GM21367 (cell line): ENCODE measurements around the gene RAI1.

ENCODE experiments used
- ATAC-seq: cut with Tn5 transposase; IDR thresholded peaks from one replicate; pipeline ENCODE4 v1.9.1; 2021; ENCODE audit not compliant: unreplicated experiment

Gene RAI1

DNA sequence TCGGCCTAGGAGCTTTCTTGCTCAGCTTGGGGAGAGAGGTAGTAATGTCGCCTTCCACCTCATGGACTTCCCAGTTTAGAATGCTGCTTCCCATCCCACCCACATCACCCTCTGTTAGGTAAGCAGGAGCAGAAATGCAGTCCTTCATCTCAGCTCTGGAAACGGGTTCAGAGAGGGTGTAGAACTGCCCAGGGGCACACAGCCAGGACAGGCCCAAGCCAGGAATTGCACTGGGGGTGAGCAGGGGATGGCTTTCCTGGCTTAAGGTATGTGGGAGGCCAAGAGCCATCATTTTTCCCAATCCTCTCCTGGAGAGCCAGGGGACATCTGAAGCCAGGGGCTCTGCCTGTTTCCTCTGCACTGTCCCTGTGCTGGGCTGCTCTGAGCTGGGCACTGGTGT, 33.6 kb downstream of the RAI1 start:
- ATAC-seq: no peak

DNA sequence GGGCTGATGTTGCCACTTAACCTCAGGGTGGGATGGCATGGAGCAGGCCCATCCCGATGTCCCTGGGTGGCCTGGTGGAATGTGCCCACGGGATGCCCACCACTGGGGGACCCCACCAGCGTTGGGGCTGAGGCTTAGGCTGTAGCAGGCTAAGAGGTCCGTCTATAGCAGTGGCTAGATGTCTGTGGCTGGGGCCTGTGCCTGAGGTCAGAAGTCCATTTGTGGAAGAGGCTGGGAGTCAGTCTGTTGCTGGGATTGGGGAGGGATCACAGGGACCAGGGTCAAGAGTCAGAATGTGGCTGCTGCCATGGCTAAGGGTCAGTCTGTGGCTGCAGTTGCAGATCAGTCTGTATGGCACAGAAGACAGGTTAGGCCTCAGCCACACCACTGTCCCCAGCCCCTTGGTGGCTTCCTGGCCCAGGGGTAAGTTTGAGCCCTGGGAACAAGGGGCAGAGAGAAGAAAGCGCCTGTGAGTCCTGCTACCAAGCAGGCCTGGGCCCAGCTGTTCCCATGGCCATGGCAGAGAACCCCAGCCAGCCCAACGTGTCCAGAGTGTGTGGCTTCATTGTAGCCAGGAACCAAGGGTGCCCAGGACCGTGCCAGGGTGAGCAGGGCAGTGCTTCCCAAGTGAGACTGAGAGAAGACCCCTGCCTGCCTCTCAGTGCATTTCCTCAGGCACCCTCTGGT, 35.7 kb downstream of the RAI1 start:
- ATAC-seq: no peak

DNA sequence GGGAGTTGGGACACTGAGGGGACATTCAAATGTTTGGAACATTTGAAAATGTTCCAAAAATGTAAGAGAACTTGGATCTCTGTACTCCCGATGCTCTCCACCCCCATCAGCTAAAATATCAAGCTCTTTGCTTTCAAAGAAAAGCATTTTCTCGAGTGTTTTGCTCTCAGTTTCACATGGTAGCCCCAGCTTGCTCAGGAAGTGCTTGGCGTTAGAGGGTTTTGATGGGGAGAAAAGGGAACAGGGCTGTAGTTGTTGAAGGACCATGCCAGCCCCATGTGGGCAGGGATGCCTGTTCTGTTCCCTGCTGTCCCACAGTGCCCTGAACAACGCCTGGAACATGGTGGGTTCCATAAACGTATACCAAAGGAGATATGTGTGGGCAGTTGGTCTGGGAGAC, 37.0 kb downstream of the RAI1 start:
- ATAC-seq: no peak

DNA sequence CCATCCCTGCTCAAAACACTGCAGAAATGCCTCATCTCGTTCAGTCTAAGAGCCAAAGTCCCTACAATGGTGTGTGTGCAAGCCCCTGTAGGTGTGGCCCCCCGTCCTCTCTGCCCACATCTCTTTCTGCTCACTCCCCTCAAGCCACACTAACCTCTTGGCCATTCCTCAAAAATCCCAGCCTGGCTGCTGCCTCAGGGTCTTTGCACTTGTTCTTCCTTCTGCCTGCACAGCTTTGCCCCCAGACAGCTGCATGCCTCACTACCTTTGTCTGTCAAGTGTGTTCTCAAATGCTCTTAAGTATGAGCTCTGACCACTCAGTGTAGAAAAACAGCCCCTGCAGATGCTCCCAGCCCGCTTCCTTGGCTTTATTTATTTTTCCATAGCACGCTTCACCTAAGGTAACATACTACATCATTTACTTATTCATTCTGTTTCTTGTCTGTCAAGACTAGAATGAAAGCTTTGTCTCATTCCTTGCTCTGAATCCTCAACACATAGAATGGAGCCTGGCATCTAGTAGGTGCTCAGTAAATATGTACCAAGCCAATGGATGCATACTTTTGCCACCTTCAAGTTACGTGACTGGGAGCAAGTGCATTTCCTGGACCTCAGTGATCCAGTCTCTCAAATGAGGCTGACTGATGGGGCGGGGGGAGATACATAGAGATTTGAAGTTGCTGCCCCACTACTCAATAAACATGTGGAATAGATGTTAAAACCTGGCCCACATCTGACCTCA, 38.1 kb downstream of the RAI1 start:
- no peak for ATAC-seq

DNA sequence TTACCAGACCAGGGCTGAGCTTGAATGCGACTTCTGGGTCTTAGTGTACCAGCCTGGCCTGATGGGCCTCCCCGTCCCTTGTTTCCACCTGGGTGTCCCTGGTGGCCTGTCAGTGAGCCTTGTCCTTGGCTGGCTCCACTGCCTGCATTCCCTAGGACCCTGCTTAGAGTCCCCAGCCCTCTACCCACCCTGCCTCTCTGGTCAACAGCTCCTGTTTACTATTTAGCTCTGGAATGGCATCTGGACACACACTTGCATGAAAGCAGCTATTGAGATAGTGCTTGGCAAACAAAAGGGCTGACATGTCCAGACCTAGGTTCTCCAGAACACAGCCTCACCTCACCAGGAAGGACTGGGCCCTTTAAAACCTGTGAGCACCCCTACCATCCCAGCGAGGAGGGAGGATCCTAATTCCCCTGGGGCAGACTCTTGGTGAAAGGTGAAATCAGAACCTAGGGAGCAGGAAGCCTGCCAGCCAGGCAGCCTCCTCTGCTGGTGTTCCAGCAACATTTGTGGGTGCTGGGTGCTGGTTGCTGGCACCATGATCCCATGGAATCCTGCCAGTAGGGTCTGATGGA, 38.8 kb downstream of the RAI1 start:
- no peak for ATAC-seq

DNA sequence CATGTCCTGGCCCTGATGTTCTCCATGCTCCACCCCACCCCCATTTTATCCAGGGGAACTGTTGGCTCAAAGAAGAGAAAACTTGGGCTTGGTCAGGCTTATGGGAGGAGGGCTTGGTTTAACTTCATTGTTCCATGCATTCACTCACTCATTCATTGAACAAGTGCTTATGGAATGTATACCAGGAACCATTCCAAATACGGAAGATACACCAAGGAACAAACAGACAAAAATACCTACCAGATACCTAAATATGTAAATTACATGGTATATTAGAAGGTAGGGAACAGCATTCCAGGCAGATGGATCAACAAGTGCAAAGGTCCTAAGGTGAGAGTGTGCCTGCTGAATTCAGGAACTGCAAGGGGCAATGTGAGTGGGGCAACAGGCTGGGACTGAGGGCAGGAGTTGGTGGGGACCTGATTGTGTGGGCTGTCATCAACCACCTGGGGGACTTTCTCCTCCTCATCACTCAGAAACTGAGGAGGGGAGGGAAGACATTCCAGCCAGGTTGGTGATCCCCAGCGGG, 39.9 kb downstream of the RAI1 start:
- no peak for ATAC-seq

DNA sequence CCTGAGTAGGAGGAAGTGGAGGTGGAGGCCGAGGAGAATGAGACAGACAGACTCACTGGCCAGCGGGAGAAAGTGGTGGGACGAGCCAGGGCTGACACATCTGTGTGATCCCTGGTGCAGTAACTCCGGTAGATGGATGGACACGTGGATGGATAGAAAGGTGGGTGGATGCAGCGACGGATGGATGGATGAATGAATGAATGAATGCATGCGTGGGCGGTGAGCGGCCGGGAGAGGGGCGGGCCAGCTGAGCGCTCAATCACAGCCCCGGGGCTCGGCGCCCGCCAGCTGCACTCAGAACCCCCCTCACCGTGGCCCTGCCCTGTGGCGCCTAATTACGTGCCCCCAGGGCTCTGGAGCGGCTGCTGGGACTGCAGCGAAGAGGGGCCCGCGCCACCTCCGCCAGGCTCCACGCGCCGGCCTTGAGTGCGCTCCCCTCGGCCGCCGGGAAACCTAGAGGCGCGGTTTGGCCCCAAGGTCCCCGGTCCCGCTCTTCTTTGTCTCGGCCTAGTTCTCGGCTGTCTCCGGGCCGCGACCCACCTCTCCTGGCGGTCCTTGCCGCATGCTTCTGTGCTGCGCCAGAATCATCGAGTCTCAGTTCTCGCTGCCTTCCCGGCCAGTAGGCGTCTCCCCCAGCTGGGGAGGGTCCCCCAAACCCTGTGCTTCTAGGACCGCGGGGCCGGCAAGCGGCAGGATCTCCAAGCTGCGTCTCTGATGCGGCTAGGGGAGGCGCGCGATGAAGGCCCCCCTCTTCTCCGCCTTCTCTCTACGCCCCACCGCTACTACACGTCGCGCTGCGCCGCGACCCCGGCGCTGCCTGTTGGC, 41.0 kb downstream of the RAI1 start:
- no peak for ATAC-seq

DNA sequence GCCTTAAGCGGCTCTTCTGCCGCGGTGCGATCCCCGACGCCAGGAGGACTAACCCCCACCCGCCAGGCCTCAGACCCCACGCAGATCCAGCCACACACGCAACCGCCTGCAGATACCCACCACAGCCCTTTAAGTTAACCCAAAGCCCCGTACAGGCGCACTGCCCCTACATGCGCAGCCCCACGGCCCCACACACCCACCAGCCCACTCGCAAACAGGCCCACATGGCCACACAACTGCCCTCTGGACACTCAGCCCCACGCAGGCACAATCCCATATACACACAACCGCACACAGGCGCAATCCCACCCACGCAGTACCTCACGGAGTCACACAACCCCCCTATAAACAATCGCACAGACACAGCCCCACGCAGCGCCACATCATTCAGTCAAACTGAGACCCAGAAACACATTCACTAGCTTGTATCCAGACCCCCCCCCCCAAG, 41.7 kb downstream of the RAI1 start:
- ATAC-seq: no peak

DNA sequence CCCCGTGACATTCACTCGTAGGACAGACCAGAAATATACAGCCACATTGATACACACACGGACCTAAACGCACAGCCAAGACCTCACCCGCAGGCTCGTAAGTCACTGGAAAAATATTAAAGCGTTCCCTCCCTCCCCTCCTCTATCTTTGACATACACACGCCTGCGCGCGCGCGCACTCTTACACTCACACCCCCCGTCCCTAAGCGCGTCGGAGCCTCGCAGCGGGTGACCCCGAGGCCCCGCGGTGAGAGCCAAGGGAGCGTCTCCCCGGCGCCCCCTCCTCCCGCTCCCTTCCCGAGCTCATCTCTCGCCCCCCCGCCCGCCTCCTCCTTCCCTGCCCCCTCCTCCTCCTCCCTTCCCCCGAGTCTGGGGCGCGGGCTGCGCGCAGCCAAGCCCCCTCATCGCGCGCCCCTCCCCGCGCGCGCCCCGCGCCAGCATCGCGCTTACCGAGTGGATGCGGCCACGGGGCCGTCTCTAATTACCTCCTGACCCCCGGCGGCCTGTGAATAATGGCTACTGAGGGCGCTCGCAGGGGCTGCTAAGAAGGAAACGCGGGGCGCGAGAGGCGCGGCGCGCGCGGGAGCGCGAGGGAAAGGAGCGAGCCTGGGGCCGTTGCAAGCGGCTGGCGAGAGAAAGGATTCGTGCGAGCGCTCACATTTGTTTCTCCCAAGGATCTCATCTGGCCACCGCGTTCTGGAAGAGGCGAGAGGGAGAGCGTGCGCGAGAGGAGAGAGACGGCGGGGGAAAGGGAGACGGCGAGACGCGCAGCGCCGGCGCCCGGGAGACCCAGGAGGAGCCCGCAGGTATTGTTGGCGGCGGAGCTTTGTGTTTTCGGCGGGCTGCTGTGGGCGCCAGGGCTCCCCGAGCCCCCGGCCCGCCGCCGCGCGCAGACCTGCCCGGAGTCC, 42.4 kb downstream of the RAI1 start:
- ATAC-seq: no peak

DNA sequence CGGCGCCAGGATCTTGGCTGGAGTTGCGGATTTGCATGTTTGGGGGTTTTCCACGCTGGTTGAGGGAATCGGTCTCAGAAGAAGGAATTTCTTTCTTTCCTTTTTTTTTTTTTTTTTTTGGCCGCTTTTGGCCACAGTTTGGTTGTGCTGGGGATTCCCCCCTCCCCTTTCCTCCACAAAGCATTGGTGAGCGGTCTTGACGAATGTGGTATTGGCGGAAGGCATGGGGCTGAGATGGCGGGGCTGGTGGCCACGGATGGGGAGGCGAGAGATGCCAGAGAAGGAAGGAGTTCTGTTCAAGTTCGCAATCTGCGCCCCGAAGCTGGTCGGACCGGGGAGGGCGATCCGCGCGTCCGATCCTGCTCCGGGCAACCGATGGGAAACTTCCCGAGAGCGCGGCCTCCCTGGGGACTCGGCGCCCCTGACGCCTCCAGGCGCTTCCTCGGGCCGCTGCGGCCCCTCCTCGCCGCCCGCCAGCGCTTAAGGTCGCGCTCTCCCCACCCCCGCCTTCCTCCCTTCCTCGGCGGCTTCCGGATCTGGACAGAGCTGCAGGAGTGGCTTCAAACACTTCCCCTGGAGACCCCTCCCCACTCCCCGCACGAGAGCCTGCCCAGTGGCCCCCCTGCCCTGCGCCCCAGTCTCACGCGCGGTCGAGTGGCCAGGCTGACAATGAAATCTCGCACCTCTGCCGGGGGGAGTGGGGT, 43.2 kb downstream of the RAI1 start:
- ATAC-seq: no peak

DNA sequence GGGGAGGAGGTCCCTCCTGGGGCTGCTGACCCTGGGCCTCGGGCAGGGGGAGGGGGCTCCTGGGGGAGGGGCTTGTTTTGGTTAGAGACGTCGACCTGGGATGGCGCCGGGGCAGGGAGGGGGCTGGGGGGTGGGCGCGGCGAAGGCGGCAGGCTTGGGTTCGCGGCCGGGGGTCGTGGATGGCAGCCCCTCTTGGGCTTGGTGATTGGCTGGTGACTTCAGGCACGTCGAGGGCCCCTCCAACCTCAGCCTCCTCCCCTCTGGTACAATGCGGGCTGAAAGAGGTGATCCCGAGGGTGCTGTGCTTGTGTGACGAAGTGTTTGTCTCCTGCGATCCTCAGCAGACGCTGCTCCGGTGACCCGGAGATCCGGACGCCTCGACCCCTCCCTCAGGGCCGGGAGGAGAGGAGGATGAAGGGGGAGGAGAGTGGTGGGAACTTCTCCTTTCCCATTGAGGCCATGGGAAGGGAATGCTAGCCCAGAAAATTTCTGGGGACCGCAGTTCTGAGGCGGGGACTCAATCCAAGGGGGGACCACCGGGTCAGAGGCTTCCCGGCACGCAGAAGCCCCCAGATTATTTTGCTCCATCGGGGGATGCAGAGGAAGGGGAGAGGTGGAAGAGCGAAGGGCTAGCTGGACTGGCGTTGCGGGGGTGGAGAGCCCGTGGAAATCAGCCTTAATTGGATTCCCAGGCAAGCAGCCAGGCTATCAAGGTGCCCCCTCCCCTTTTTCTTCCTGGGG, 43.9 kb downstream of the RAI1 start:
- ATAC-seq: no peak

DNA sequence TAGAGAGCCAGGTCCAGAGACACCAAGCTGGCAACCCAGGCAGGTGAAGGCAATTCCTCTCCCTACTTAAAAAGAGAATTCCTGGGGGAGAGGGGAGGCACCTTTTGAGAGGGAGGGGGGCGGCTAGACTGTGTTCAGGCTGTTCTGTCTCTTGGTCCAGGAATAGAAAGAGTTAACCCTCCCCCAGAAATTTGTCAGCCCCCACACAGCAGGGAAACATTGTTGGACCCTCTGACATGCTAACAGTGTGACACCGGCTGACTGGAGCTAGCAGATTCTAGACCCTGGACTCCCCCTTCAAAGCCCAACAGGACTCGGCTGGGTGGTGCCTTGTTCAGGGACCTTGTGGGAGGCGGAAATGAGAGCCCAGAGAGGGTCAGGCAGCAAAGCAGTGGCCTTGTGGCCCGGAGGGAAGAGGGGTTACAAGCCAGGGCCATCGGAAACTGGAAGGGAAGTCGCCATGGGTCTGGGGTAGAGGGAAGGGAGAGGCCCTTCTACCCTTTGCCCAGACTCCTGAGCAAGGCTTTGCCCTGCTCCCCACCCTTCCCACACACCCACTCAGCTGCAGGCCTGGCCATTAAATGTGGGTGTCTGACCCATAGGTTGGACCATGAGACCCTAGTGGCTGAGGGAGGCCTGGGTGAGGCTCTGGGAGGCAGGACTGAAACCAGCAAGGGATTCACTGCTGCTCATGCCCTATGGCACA, 44.6 kb downstream of the RAI1 start:
- ATAC-seq: no peak

DNA sequence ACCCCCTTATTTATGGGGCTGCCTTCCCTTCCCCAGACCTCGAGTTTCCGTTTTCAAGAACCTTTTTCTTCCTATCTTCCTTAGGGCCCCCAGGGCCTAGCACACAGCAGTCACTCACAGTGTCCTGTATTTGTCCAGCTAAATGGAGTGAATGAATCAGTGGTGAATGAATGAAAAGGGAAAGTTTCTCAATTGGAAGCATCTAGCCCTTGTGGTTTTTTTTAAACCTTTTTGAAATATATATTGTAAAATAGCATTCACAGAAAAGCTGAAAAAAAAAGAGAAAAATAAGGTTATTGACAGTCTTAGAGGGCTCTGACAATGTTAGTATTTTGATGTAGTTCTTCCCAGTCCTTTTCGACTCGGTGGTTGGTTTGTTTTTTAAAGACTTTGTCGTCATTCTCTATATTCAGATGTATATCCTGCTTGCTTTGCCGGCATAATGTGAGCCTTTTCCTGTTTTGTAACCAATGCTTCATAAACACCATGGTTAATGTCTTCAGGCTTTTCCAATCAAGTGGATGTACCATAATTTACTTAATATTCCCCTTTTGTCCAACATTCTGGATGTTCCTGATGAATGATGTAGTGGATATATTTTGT, 45.3 kb downstream of the RAI1 start:
- ATAC-seq: no peak

DNA sequence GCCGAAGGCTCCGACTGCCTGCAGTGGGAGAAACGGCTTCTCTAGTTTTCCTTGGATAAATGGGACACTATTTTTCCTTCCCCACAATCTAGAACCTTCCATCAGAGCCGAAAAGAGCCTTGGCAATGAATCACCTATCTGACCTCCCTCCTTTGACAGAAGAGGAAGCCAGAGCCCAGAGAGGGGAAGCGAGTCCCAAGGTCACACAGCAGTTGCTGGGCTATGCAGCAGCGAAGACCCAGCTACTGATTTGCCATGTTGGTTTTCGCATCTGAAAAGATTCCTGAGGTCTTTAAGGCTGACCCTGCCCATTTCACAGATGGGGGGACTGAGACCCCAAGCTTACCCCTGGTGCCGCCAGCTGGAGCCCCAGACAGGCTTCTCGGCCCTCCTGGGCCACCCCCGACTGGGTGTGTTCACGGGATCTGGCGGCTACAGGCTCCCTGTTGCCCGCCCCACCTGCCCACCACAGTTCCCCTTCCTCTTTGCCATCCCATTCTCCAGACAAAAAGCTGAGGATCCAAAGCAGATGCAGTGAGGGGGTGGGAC, 45.9 kb downstream of the RAI1 start:
- no peak for ATAC-seq

DNA sequence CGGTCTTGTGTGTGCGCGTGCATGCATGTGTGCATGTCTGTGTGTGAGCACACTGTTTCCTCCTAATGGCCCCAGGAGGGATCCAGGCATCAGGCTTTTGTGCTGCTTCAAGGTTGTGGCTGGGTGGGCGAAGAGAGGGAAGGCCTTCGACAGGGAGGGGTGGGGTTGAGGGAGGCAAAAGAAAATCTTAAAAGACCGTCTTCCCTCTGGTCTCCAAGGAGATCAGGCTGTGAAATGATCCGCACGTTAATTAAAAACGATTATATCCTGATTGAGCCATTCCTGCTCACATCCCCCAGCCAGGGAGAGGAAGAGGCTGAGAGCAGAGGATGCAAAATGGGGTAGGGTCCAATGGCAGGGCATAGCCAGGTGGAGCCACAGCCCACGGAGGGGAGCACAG, 46.9 kb downstream of the RAI1 start:
- ATAC-seq: no peak

DNA sequence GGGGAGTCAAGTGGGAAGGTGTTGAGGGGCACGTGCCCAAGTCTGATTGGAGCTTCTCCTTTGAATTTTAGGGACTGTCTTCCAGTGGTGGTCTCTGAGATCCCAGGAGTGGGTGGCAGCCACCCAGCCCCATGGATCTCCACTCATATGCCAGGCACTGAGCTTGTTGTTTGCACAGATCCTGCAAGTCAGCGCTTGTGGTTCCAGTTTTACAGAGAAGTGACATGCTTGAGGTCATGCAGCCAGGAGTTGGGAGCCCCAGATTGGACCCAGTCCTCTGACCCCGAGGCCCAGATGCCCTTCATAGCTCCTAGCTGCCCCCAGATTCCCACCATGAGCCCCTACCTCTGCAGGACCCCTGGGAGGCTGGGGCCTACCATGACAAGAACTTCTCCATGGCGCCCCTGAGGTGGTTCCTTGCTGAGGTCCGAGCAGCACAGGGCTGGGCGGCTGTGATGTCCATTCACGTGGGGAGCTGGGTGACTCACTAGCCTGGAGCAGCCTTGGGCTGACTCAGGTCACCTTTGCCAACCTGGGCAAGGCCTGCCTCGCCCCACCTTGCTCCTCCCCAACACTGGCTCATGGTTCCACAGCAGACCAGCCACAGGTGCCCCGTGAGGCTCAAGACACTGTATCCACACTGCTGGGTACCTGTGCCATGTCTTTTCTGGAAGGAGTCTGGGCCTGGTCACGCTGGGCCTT, 47.4 kb downstream of the RAI1 start:
- no peak for ATAC-seq
